ENCODE measurements around the gene CDC42BPA.

Gene CDC42BPA

GRCh38 chr1:227213426-227213825, 104.9 kb downstream of the CDC42BPA start:
- no peaks in the 10 kb centered on the region for H3K9me3 ChIP-seq (ENCODE audit: insufficient read depth, low read depth, low read length)
- no peak for DNase-seq
- H3K4ac ChIP-seq (ENCODE audit: low read depth, low read length), result no peak overlapping the region
- H3K79me2 ChIP-seq (ENCODE audit: control insufficient read depth, insufficient read depth, low read length, poor library complexity), result no peaks in the 10 kb centered on the region
- H4K91ac ChIP-seq (ENCODE audit: low read depth, low read length), result no peak overlapping the region
- H2BK12ac ChIP-seq (ENCODE audit: low read length), result no peak overlapping the region
- no peaks in the 10 kb centered on the region for H3K27me3 ChIP-seq (ENCODE audit: insufficient read depth, low read length)
- no peak overlapping the region for H2AK5ac ChIP-seq (ENCODE audit: low read length)
- no peak overlapping the region for H3K9ac ChIP-seq (ENCODE audit: low read length)
- H3K4me1 ChIP-seq (ENCODE audit: control insufficient read depth in 1 of 2, insufficient read depth in 2 of 2, low read length in 2 of 2), result no peaks in the 10 kb centered on the region
- no peaks in the 10 kb centered on the region for H3K79me1 ChIP-seq (ENCODE audit: low read length)
- H3K4me2 ChIP-seq (ENCODE audit: low read length), result no peak overlapping the region
- H2AFZ ChIP-seq (ENCODE audit: insufficient read depth, low read length, poor library complexity), result no peak overlapping the region
- no peak overlapping the region for H3K23ac ChIP-seq (ENCODE audit: low read length)
- no peak overlapping the region for H3K27ac ChIP-seq (ENCODE audit: low read depth, low read length)
- H4K12ac ChIP-seq (ENCODE audit: low read depth, low read length), result no peak overlapping the region
- H3K4me3 ChIP-seq (ENCODE audit: low read depth, low read length), result no peak overlapping the region
- H2BK5ac ChIP-seq (ENCODE audit: low read depth, low read length, poor library complexity), result no peak overlapping the region
- 100% methylated on average over 2 of the region's 4 CpGs for WGBS (ENCODE audit: extremely low coverage, insufficient coverage, insufficient read length)
- H3K18ac ChIP-seq (ENCODE audit: low read length), result no peak overlapping the region
- no peak overlapping the region for H4K8ac ChIP-seq (ENCODE audit: low read depth, low read length)
- H3K14ac ChIP-seq (ENCODE audit: low read length), result no peak overlapping the region
- no peak overlapping the region for H2BK120ac ChIP-seq (ENCODE audit: insufficient read depth, low read length, poor library complexity)
- no peaks in the 10 kb centered on the region for H3K36me3 ChIP-seq (ENCODE audit: control insufficient read depth in 1 of 2, insufficient read depth in 2 of 2, low read length in 2 of 2)

DNA sequence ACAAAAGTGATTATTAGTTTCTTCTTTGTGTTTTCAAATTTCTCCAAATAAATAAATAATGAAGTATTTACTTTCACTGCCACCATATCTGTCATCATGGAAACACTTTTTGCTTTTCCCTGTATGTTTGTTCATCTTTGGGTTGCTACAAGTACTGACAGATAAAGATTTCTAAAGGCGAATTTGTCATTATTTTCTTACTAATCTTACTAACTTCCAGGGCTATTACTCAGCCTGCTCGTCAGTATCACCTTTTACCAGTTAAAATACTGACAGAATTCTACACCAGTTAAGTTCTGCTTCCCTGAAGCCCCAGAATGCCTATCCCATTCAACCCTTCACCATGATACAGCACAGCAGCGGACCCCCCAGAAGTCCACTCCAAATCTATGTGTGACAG, 106.1 kb downstream of the CDC42BPA start:
- Histone ChIP-seq H3K4me3 (ENCODE audit: low read depth, low read length) (no peak overlapping the region), H3K9me3 (ENCODE audit: insufficient read depth, low read depth, low read length) (no peaks in the 10 kb centered on the region), H4K8ac (ENCODE audit: low read depth, low read length) (no peak overlapping the region), H4K91ac (ENCODE audit: low read depth, low read length) (no peak overlapping the region), H3K14ac (ENCODE audit: low read length) (no peak overlapping the region), H3K18ac (ENCODE audit: low read length) (no peak overlapping the region), H3K9ac (ENCODE audit: low read length) (no peak overlapping the region), H3K27me3 (ENCODE audit: insufficient read depth, low read length) (no peaks in the 10 kb centered on the region), H3K4ac (ENCODE audit: low read depth, low read length) (no peak overlapping the region), H4K12ac (ENCODE audit: low read depth, low read length) (no peak overlapping the region), H3K27ac (ENCODE audit: low read depth, low read length) (no peak overlapping the region), H2AK5ac (ENCODE audit: low read length) (no peak overlapping the region), H2BK12ac (ENCODE audit: low read length) (no peak overlapping the region), H3K36me3 (ENCODE audit: control insufficient read depth in 1 of 2, insufficient read depth in 2 of 2, low read length in 2 of 2) (no peaks in the 10 kb centered on the region), H3K79me1 (ENCODE audit: low read length) (no peaks in the 10 kb centered on the region), H2BK120ac (ENCODE audit: insufficient read depth, low read length, poor library complexity) (no peak overlapping the region), H2AFZ (ENCODE audit: insufficient read depth, low read length, poor library complexity) (no peak overlapping the region), H2BK5ac (ENCODE audit: low read depth, low read length, poor library complexity) (no peak overlapping the region), H3K4me1 (ENCODE audit: control insufficient read depth in 1 of 2, insufficient read depth in 2 of 2, low read length in 2 of 2) (no peaks in the 10 kb centered on the region), H3K4me2 (ENCODE audit: low read length) (no peak overlapping the region), H3K79me2 (ENCODE audit: control insufficient read depth, insufficient read depth, low read length, poor library complexity) (no peaks in the 10 kb centered on the region), H3K23ac (ENCODE audit: low read length) (no peak overlapping the region)
- no CpG with 5 or more reads among the region's 3 CpGs for WGBS (ENCODE audit: extremely low coverage, insufficient coverage, insufficient read length)
- DNase-seq, result no peak

DNA sequence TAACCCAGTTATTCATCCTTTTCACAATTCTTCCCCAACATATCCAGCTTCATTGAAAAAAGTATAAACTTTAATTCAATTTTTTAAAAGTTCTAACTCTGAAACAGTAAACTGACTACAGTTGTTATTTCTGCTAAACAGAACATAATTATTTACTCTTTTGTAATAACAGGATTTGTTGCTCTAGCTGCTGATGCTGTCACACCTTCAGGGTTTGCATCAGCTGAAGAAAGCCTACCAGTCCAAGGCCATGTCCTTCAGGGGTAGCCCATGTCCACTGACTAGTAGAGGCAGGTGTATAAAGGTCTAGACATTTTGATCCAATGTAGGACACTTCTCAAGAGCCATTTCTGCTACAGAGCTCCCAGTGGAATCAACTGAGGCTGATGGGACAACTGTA, 107.7 kb downstream of the CDC42BPA start:
- H2AK5ac ChIP-seq (ENCODE audit: low read length), result no peak overlapping the region
- no peaks in the 10 kb centered on the region for H3K9me3 ChIP-seq (ENCODE audit: insufficient read depth, low read depth, low read length)
- H3K27me3 ChIP-seq (ENCODE audit: insufficient read depth, low read length), result no peaks in the 10 kb centered on the region
- H4K91ac ChIP-seq (ENCODE audit: low read depth, low read length), result no peak overlapping the region
- H3K18ac ChIP-seq (ENCODE audit: low read length), result no peak overlapping the region
- no peak overlapping the region for H3K23ac ChIP-seq (ENCODE audit: low read length)
- no peak overlapping the region for H4K12ac ChIP-seq (ENCODE audit: low read depth, low read length)
- H3K4me1 ChIP-seq (ENCODE audit: control insufficient read depth in 1 of 2, insufficient read depth in 2 of 2, low read length in 2 of 2), result no peaks in the 10 kb centered on the region
- H3K9ac ChIP-seq (ENCODE audit: low read length), result no peak overlapping the region
- H4K8ac ChIP-seq (ENCODE audit: low read depth, low read length), result no peak overlapping the region
- no peak overlapping the region for H2BK5ac ChIP-seq (ENCODE audit: low read depth, low read length, poor library complexity)
- H3K79me1 ChIP-seq (ENCODE audit: low read length), result no peaks in the 10 kb centered on the region
- no peak overlapping the region for H3K4ac ChIP-seq (ENCODE audit: low read depth, low read length)
- no peak overlapping the region for H2BK12ac ChIP-seq (ENCODE audit: low read length)
- H3K14ac ChIP-seq (ENCODE audit: low read length), result no peak overlapping the region
- no peak overlapping the region for H2AFZ ChIP-seq (ENCODE audit: insufficient read depth, low read length, poor library complexity)
- no peaks in the 10 kb centered on the region for H3K79me2 ChIP-seq (ENCODE audit: control insufficient read depth, insufficient read depth, low read length, poor library complexity)
- H3K4me3 ChIP-seq (ENCODE audit: low read depth, low read length), result no peak overlapping the region
- no peak overlapping the region for H3K4me2 ChIP-seq (ENCODE audit: low read length)
- DNase-seq, result no peak
- H3K36me3 ChIP-seq (ENCODE audit: control insufficient read depth in 1 of 2, insufficient read depth in 2 of 2, low read length in 2 of 2), result no peaks in the 10 kb centered on the region
- H2BK120ac ChIP-seq (ENCODE audit: insufficient read depth, low read length, poor library complexity), result no peak overlapping the region
- H3K27ac ChIP-seq (ENCODE audit: low read depth, low read length), result no peak overlapping the region

DNA sequence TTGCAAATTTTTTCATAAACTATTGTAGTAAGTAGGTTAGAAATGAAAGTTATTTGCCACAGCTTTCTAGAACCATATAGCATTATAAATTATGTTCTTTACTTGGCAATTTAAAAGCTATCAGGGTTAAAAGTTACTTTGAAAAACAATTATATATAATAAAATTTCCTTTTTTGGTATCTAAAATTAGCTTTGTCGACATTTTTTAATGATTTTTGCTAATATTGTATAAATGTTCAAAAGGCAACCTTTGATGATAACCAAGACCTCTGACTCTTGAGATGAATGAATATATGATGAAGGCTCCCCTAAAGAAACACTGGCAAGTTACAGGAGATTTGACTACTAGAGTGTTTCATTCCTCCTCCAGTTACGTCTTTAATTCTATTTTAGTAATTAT, 121.2 kb downstream of the CDC42BPA start:
- Histone ChIP-seq H3K27me3 (ENCODE audit: insufficient read depth, low read length) (no peaks in the 10 kb centered on the region), H4K12ac (ENCODE audit: low read depth, low read length) (no peak overlapping the region), H3K14ac (ENCODE audit: low read length) (no peak overlapping the region), H3K18ac (ENCODE audit: low read length) (no peak overlapping the region), H3K4me2 (ENCODE audit: low read length) (no peak overlapping the region), H2AK5ac (ENCODE audit: low read length) (no peak overlapping the region), H2AFZ (ENCODE audit: insufficient read depth, low read length, poor library complexity) (no peak overlapping the region), H3K9me3 (ENCODE audit: insufficient read depth, low read depth, low read length) (no peaks in the 10 kb centered on the region), H3K4me1 (ENCODE audit: control insufficient read depth in 1 of 2, insufficient read depth in 2 of 2, low read length in 2 of 2) (no peaks in the 10 kb centered on the region), H2BK120ac (ENCODE audit: insufficient read depth, low read length, poor library complexity) (no peak overlapping the region), H3K36me3 (ENCODE audit: control insufficient read depth in 1 of 2, insufficient read depth in 2 of 2, low read length in 2 of 2) (no peaks in the 10 kb centered on the region), H3K23ac (ENCODE audit: low read length) (no peak overlapping the region), H3K4me3 (ENCODE audit: low read depth, low read length) (no peak overlapping the region), H4K91ac (ENCODE audit: low read depth, low read length) (no peak overlapping the region), H3K9ac (ENCODE audit: low read length) (no peak overlapping the region), H3K79me2 (ENCODE audit: control insufficient read depth, insufficient read depth, low read length, poor library complexity) (no peaks in the 10 kb centered on the region), H2BK12ac (ENCODE audit: low read length) (no peak overlapping the region), H3K4ac (ENCODE audit: low read depth, low read length) (no peak overlapping the region), H3K27ac (ENCODE audit: low read depth, low read length) (no peak overlapping the region), H3K79me1 (ENCODE audit: low read length) (no peaks in the 10 kb centered on the region), H4K8ac (ENCODE audit: low read depth, low read length) (no peak overlapping the region), H2BK5ac (ENCODE audit: low read depth, low read length, poor library complexity) (no peak overlapping the region)
- DNase-seq, result no peak
- WGBS (ENCODE audit: extremely low coverage, insufficient coverage, insufficient read length), result no CpG with 5 or more reads among the region's 2 CpGs
